MM.1S (cell line): ENCODE results near the gene TUBB4A.

Source experiments
- DNase-seq: peaks from one replicate; pipeline ENCODE4 v3.0.0-alpha.2; 2015
- H2AFZ ChIP-seq: fragments of 300-600 bp; sonication (generic); 2 replicates; pipeline ENCODE4 v1.6.0; 2016; ENCODE audit warnings: antibody characterized with exemption, low read length
- H3F3A ChIP-seq: fragments of 300-600 bp; sonication (generic); 2 replicates; pipeline ENCODE4 v1.6.1; 2016; ENCODE audit warnings: mild to moderate bottlenecking, antibody characterized with exemption, low read length, moderate library complexity, mixed read lengths; ENCODE audit not compliant: insufficient read depth
- H3K27ac ChIP-seq: fragments of 300-600 bp; sonication (generic); 2 replicates; pipeline ENCODE4 v1.5.1; 2016; ENCODE audit warnings: mild to moderate bottlenecking, low read length
- H3K27me3 ChIP-seq: fragments of 300-600 bp; sonication (generic); replicated peaks from 2 replicates; pipeline ENCODE4 v1.6.0; 2016; ENCODE audit warnings: low read length; ENCODE audit not compliant: insufficient read depth
- H3K36me3 ChIP-seq: fragments of 300-600 bp; sonication (generic); replicated peaks from 2 replicates; pipeline ENCODE4 v1.6.1; 2016; ENCODE audit warnings: mild to moderate bottlenecking, low read length, mixed read lengths; ENCODE audit not compliant: insufficient read depth
- H3K4me1 ChIP-seq: fragments of 300-600 bp; sonication (generic); 2 replicates; pipeline ENCODE4 v1.6.1; 2016; ENCODE audit warnings: low read length, mixed read lengths
- H3K4me2 ChIP-seq: fragments of 300-600 bp; sonication (generic); 2 replicates; pipeline ENCODE4 v1.6.0; 2016; ENCODE audit warnings: low read depth, low read length
- H3K4me3 ChIP-seq: fragments of 300-600 bp; sonication (generic); 2 replicates; pipeline ENCODE4 v1.5.1; 2016; ENCODE audit warnings: low read length, mixed read lengths
- H3K79me2 ChIP-seq: fragments of 300-600 bp; sonication (generic); 2 replicates; pipeline ENCODE4 v1.6.1; 2016; ENCODE audit warnings: mixed run types, low read length, mixed read lengths
- H3K9ac ChIP-seq: fragments of 300-600 bp; sonication (generic); 2 replicates; pipeline ENCODE4 v1.6.1; 2016; ENCODE audit warnings: low read length, mixed read lengths
- H3K9me2 ChIP-seq: fragments of 300-600 bp; sonication (generic); replicated peaks from 2 replicates; pipeline ENCODE4 v1.6.1; 2016; ENCODE audit warnings: mild to moderate bottlenecking, low read length, mixed read lengths; ENCODE audit not compliant: insufficient read depth
- H3K9me3 ChIP-seq: fragments of 300-600 bp; sonication (generic); replicated peaks from 2 replicates; pipeline ENCODE4 v1.6.1; 2016; ENCODE audit warnings: mild to moderate bottlenecking, low read length, mixed read lengths; ENCODE audit not compliant: insufficient read depth
- H4K20me1 ChIP-seq: fragments of 300-600 bp; sonication (generic); 2 replicates; pipeline ENCODE4 v1.6.1; 2016; ENCODE audit warnings: mild to moderate bottlenecking, low read length, moderate library complexity, mixed read lengths; ENCODE audit not compliant: insufficient read depth
- EZH2 ChIP-seq: fragments of 300-600 bp; sonication (generic); optimal IDR thresholded peaks from 2 replicates; pipeline ENCODE3; 2017; ENCODE audit warnings: low read depth, mild to moderate bottlenecking, antibody characterized with exemption, low read length, mixed read lengths
- EZH2phosphoT487 ChIP-seq: fragments of 300-600 bp; sonication (generic); IDR thresholded peaks from 2 replicates; pipeline ENCODE4 v1.6.1; 2018; ENCODE audit warnings: antibody characterized with exemption, low read length
- TF ChIP-seq, protein P1 (sequence below): fragments of 300-600 bp; sonication (generic); IDR thresholded peaks from 2 replicates; pipeline ENCODE4 v1.5.1; 2016; ENCODE audit warnings: antibody characterized with exemption, low read length, mixed read lengths

The TUBB4A gene

DNA sequence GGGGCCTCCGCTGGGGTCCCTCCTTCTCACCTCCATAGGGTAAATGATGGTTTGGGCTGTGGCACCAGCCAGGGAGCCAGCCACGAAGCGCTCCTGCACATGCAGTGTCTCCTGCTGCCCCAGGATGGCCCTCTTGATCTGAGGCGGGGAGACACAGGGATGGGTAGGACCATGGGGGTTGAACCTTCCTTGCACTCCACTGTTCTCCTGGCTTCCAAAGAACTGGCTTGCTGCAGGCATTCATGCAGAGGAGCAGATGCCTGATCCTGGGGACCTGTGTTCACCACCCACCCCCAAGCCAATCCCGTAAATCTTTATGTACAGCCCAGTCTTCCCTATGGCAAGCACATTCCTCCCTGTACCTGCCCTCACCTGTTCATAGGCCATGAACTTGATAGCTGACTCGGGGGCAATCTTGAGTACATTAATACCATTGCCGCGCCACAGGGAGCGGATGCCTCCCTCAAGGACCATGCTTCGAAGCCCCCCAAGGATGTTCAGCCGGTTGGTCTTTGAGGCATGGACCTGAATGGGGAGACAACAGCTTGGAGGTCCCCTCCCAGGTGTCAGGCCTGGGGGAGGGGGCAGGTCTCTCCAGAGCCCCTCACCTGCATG, 48.1 kb downstream of the TUBB4A start:
- Histone ChIP-seq H3K9ac (no peak overlapping the region), H3K4me1 (peaks cover 7% of the 10 kb centered on the region; the same call in 1 of the 2 replicates), H2AFZ (no peak overlapping the region), H3K27ac (no peak overlapping the region), H3K4me2 (no peak overlapping the region), H3K36me3 (0 out of 2 replicates have a peak, but pooled peaks cover 5% of the 10 kb centered on the region), H3K4me3 (no peak overlapping the region), H3K79me2 (no peaks in the 10 kb centered on the region), H4K20me1 (no peaks in the 10 kb centered on the region), H3K9me2 (no peaks in the 10 kb centered on the region), H3F3A (no peaks in the 10 kb centered on the region), H3K9me3 (no peaks in the 10 kb centered on the region), H3K27me3 (no peaks in the 10 kb centered on the region)
- no peak for TF ChIP-seq EZH2
- TF ChIP-seq, protein P1, sequence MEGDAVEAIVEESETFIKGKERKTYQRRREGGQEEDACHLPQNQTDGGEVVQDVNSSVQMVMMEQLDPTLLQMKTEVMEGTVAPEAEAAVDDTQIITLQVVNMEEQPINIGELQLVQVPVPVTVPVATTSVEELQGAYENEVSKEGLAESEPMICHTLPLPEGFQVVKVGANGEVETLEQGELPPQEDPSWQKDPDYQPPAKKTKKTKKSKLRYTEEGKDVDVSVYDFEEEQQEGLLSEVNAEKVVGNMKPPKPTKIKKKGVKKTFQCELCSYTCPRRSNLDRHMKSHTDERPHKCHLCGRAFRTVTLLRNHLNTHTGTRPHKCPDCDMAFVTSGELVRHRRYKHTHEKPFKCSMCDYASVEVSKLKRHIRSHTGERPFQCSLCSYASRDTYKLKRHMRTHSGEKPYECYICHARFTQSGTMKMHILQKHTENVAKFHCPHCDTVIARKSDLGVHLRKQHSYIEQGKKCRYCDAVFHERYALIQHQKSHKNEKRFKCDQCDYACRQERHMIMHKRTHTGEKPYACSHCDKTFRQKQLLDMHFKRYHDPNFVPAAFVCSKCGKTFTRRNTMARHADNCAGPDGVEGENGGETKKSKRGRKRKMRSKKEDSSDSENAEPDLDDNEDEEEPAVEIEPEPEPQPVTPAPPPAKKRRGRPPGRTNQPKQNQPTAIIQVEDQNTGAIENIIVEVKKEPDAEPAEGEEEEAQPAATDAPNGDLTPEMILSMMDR = no peak
- no peak for DNase-seq

DNA sequence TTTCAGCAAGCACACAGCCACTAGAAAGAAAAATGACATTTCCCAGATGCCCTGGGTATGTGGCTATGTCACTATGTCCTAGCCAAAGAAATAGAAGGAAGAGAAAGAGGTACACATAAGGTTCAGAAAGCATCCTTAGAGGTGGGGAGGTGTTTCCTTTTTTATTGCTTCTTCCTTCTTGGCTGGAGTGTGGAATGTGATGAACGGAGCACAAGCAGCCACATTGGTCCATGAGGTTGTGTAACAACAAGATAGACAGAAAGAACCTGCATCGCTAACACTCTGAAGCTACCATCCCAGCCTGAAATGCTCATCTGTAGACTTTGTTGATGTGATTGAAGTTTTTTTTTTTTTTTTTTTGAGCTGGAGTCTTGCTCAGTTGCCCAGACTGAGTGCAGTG, 49.2 kb downstream of the TUBB4A start:
- no peak overlapping the region for H2AFZ ChIP-seq
- TF ChIP-seq EZH2 = no peak
- no peak for TF ChIP-seq EZH2phosphoT487
- TF ChIP-seq, protein P1 = no peak

DNA sequence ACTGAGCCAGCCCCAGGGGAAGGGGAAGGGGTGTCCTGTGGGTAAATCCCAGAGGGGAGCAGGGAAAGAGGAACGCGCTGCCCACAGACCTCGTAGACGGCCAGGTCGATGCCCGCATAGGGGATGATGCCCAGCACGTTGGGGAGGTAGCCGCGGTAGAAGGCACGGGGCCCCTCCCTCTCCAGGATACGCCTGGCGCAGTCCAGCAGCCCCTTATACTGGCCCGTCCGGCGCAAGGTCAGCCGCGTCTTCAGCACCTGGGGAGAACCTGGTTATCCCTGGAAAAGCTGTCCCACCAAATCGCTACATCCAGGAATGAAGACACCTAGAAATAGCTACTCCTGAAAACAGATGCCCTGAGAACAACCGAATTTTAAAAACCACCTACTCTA, 49.9 kb downstream of the TUBB4A start:
- Histone ChIP-seq H3K79me2 (no peaks in the 10 kb centered on the region), H3K4me3 (no peak overlapping the region), H3K36me3 (0 out of 2 replicates have a peak, but pooled peaks cover 5% of the 10 kb centered on the region), H3K4me2 (no peak overlapping the region), H3K27me3 (no peaks in the 10 kb centered on the region), H3K4me1 (no peaks in the 10 kb centered on the region), H3K9ac (no peak overlapping the region), H3F3A (no peaks in the 10 kb centered on the region), H3K27ac (no peak overlapping the region), H4K20me1 (no peaks in the 10 kb centered on the region), H3K9me3 (no peaks in the 10 kb centered on the region), H3K9me2 (no peaks in the 10 kb centered on the region), H2AFZ (no peak overlapping the region)
- DNase-seq = no peak
- TF ChIP-seq, protein P1 = no peak
- TF ChIP-seq EZH2phosphoT487 (no peak), EZH2 (no peak)

More for the DNA sequence above, 49.2 kb downstream of the TUBB4A start:
- H3K79me2 ChIP-seq = no peaks in the 10 kb centered on the region
- H3K36me3 ChIP-seq = 0 out of 2 replicates have a peak, but pooled peaks cover 5% of the 10 kb centered on the region
- no peaks in the 10 kb centered on the region for H4K20me1 ChIP-seq
- no peak overlapping the region for H3K27ac ChIP-seq
- H3K4me1 ChIP-seq = no peaks in the 10 kb centered on the region
- H3K4me3 ChIP-seq = no peak overlapping the region
- no peak overlapping the region for H3K9ac ChIP-seq
- H3K4me2 ChIP-seq = no peak overlapping the region
- no peaks in the 10 kb centered on the region for H3K9me2 ChIP-seq
- H3K27me3 ChIP-seq = no peaks in the 10 kb centered on the region
- H3K9me3 ChIP-seq = no peaks in the 10 kb centered on the region
- no peaks in the 10 kb centered on the region for H3F3A ChIP-seq
- DNase-seq = no peak
